Esophagus muscularis mucosa (tissue), 4 donors: ENCODE data around the gene RNASE12. TPM values are rescaled to one million over a fixed set of nuclear protein-coding genes. Genes with fewer than 3 reads are reported as not detected.
"Not testable (repeated sequence)": the region's sequence is repeated elsewhere in the genome, so short reads cannot be mapped to it uniquely, and the experiment has no call there.

Source experiments
- DNase-seq: peaks from one replicate; pipeline ENCODE4 v3.0.0-alpha.2; 2017; ENCODE audit errors: extremely low spot score
- H3K27ac ChIP-seq, 4 donors: fragments of 200-600 bp; sonication (generic); replicated peaks in 1 of 4; 1 replicate in 3 of 4; 2 replicates in 1 of 4; pipeline ENCODE4 v1.5.1; 2016 to 2019; ENCODE audit warnings: mild to moderate bottlenecking in 1 of 4
- H3K27me3 ChIP-seq, 4 donors: fragments of 200-600 bp; sonication (generic); one replicate each; pipeline versions ENCODE4 v1.5.1 to v1.6.0; 2016 to 2019
- H3K36me3 ChIP-seq, 4 donors: fragments of 200-600 bp; sonication (generic); one replicate each; pipeline ENCODE4 v1.5.1; 2016 to 2019
- H3K4me1 ChIP-seq, 4 donors: fragments of 200-600 bp; sonication (generic); one replicate each; pipeline ENCODE4 v1.5.1; 2016 to 2019
- H3K4me3 ChIP-seq, 4 donors: fragments of 200-600 bp; sonication (generic); 1 replicate in 2 of 4; 2 replicates in 2 of 4; pipeline ENCODE4 v1.5.1; 2016 to 2019; ENCODE audit warnings: mild to moderate bottlenecking in 4 of 4, moderate library complexity in 1 of 4
- H3K9me3 ChIP-seq, 4 donors: fragments of 200-600 bp; sonication (generic); 1 replicate in 3 of 4; 2 replicates in 1 of 4; pipeline ENCODE4 v1.5.1; 2016 to 2019
- CTCF ChIP-seq, 3 experiments: fragments of 200-600 bp in 2 of 3; fragments of 450-650 bp in 1 of 3; sonication (generic) in 2 of 3; IDR thresholded peaks; one replicate each; pipeline ENCODE4 v1.5.1; 2017 to 2019; ENCODE audit warnings: antibody characterized with exemption in 3 of 3, mild to moderate bottlenecking in 2 of 3, moderate library complexity in 1 of 3
- EP300 ChIP-seq: sonication (generic); formaldehyde crosslinking; IDR thresholded peaks from one replicate; pipeline ENCODE4 v1.6.1; 2017; ENCODE audit warnings: antibody characterized with exemption
- POLR2A ChIP-seq: fragments of 450-650 bp; IDR thresholded peaks from one replicate; pipeline ENCODE4 v1.6.1; 2017; ENCODE audit warnings: antibody characterized with exemption, moderate library complexity, mild to moderate bottlenecking, low read depth
- POLR2AphosphoS5 ChIP-seq, 2 donors: sonication (generic); formaldehyde crosslinking; IDR thresholded peaks; one replicate each; pipeline ENCODE4 v1.6.1; 2017; ENCODE audit warnings: antibody characterized with exemption in 2 of 2
- WGBS: methylation state at CpG from one replicate; pipeline ENCODE4 v1.1.5; 2018; 5-methylcytosine and 5-hydroxymethylcytosine counted together
- intact Hi-C: fragments of 100-400 bp; cut with DNase I; formaldehyde crosslinking; loops from one replicate; pipeline ENCODE4 v1.15.1; 2023
- total RNA-seq, 4 donors: library from RNA; depleted of rRNA; stranded (reverse); fragments of >200 nt; gene quantifications; one replicate each; pipeline versions ENCODE4 v1.1.0 to v1.2.1, GENCODE V29; 2016

Gene RNASE12
- total RNA-seq, 4 donors from 2014 or later, result not detected

GRCh38 chr14:20578784-20579502 lies 12.2 kb downstream of the RNASE12 start:
- intact Hi-C loops, result no loop called here
- Histone ChIP-seq H3K4me3 (no peak overlapping the region), H3K27ac (no peak overlapping the region), H3K36me3 (no peaks in the 10 kb centered on the region), H3K27me3 (no peaks in the 10 kb centered on the region), H3K9me3 (no peaks in the 10 kb centered on the region), H3K4me1 (no peaks in the 10 kb centered on the region)
- 76% methylated on average over 14 of the region's 14 CpGs for WGBS
- TF ChIP-seq POLR2A, result no peak
- TF ChIP-seq POLR2AphosphoS5 (IDR thresholded peaks at IDR 0.05), result no peak
- TF ChIP-seq EP300, result no peak
- no peak for TF ChIP-seq CTCF (IDR thresholded peaks at IDR 0.05)
- no peak for DNase-seq

- no peak for DNase-seq
- H3K36me3 ChIP-seq, result no peaks in the 10 kb centered on the region
- H3K4me3 ChIP-seq, result no peak overlapping the region
- H3K27me3 ChIP-seq, result no peaks in the 10 kb centered on the region
- TF ChIP-seq POLR2AphosphoS5 (IDR thresholded peaks at IDR 0.05) (no peak), CTCF (IDR thresholded peaks at IDR 0.05) (no peak), POLR2A (no peak), EP300 (no peak)
- 50% methylated on average over 3 of the region's 3 CpGs for WGBS
- H3K9me3 ChIP-seq, result no peaks in the 10 kb centered on the region
- intact Hi-C loops, result no loop called here
- no peak overlapping the region for H3K27ac ChIP-seq
- H3K4me1 ChIP-seq, result no peaks in the 10 kb centered on the region
Measured at GRCh38 chr14:20578325-20578724, 12.9 kb downstream of the RNASE12 start.

- H3K36me3 ChIP-seq, intact Hi-C loops, H3K4me1 ChIP-seq, DNase-seq, H3K4me3 ChIP-seq, H3K27me3 ChIP-seq, H3K27ac ChIP-seq: not testable (repeated sequence)
- peaks cover 0 to 24% (median 14%) of the 10 kb centered on the region in 4 donors for H3K9me3 ChIP-seq
- WGBS, result 70% methylated on average over 4 of the region's 4 CpGs
Measured at GRCh38 chr14:20572382-20572990, 18.7 kb downstream of the RNASE12 start.

GRCh38 chr14:20570720-20571119 lies 20.5 kb downstream of the RNASE12 start:
- H3K4me3 ChIP-seq, H3K4me1 ChIP-seq, intact Hi-C loops, H3K36me3 ChIP-seq, H3K27me3 ChIP-seq, DNase-seq, H3K27ac ChIP-seq: not testable (repeated sequence)
- 50% methylated on average over 1 of the region's 1 CpG for WGBS
- peaks cover 0 to 24% (median 14%) of the 10 kb centered on the region in 4 donors for H3K9me3 ChIP-seq

GRCh38 chr14:20569865-20570264 lies 21.3 kb downstream of the RNASE12 start:
- H3K36me3 ChIP-seq, H3K27me3 ChIP-seq, intact Hi-C loops, H3K4me1 ChIP-seq, H3K4me3 ChIP-seq, DNase-seq, H3K27ac ChIP-seq: not testable (repeated sequence)
- WGBS, result 70% methylated on average over 2 of the region's 2 CpGs
- H3K9me3 ChIP-seq, result peaks cover 0 to 24% (median 14%) of the 10 kb centered on the region in 4 donors

GRCh38 chr14:20569066-20569465 lies 22.1 kb downstream of the RNASE12 start:
- intact Hi-C loops, result no loop called here
- Histone ChIP-seq H3K4me3 (no peak overlapping the region), H3K9me3 (peaks cover 0 to 24% (median 14%) of the 10 kb centered on the region in 4 donors), H3K36me3 (no peaks in the 10 kb centered on the region), H3K4me1 (no peaks in the 10 kb centered on the region), H3K27me3 (no peaks in the 10 kb centered on the region), H3K27ac (no peak overlapping the region)
- DNase-seq, result no peak
- TF ChIP-seq POLR2AphosphoS5 (IDR thresholded peaks at IDR 0.05) (no peak), EP300 (no peak), CTCF (IDR thresholded peaks at IDR 0.05) (no peak), POLR2A (no peak)
